AG10803 (cell line): Measurements from ENCODE around the gene S100A3.

Experiments
- DNase-seq: peaks from one replicate; pipeline ENCODE4 v3.0.0; 2010; ENCODE audit warnings: low read depth
- H3K4me3 ChIP-seq: 2 replicates; pipeline ENCODE4 v1.5.1; 2011; ENCODE audit warnings: mild to moderate bottlenecking, low read length, control low read depth
- CTCF ChIP-seq: conservative IDR thresholded peaks from 2 replicates; pipeline ENCODE4 v1.5.1; 2011; ENCODE audit warnings: mild to moderate bottlenecking, low read length, control low read depth, inconsistent platforms

Gene S100A3

GRCh38 chr1:153561466-153561985, 12.5 kb upstream of the S100A3 start:
- DNase-seq = no peak
- H3K4me3 ChIP-seq = no peak overlapping the region
- no peak for TF ChIP-seq CTCF

- DNase-seq = no peak
- TF ChIP-seq CTCF = no peak
- no peak overlapping the region for H3K4me3 ChIP-seq
These were observed 11.9 kb upstream of the S100A3 start for GRCh38 chr1:153560771-153561465.

- no peak for DNase-seq
- no peak for TF ChIP-seq CTCF
- H3K4me3 ChIP-seq = no peak overlapping the region
These were observed 11.2 kb upstream of the S100A3 start for GRCh38 chr1:153560241-153560640.

GRCh38 chr1:153557877-153558276, 8.8 kb upstream of the S100A3 start:
- H3K4me3 ChIP-seq = no peak overlapping the region
- no peak for DNase-seq
- TF ChIP-seq CTCF = no peak

GRCh38 chr1:153556348-153556747, 7.3 kb upstream of the S100A3 start:
- TF ChIP-seq CTCF = no peak
- DNase-seq = no peak

GRCh38 chr1:153553830-153554541, 4.9 kb upstream of the S100A3 start:
- peak; percentile 65 for DNase-seq
- no peak for TF ChIP-seq CTCF
- no peak overlapping the region for H3K4me3 ChIP-seq

More at GRCh38 chr1:153556348-153556747, 7.3 kb upstream of the S100A3 start:
- no peak overlapping the region for H3K4me3 ChIP-seq

GRCh38 chr1:153553096-153553495, 4.0 kb upstream of the S100A3 start:
- no peak for DNase-seq
- no peak for TF ChIP-seq CTCF
- H3K4me3 ChIP-seq = no peak overlapping the region
